ENCODE data around the gene ATP10D. TPM values are rescaled to one million over a fixed set of nuclear protein-coding genes. Genes with fewer than 3 reads are reported as not detected.

The ATP10D gene
- total RNA-seq, 1 experiment from 2014 or later, result 0.84 TPM

DNA sequence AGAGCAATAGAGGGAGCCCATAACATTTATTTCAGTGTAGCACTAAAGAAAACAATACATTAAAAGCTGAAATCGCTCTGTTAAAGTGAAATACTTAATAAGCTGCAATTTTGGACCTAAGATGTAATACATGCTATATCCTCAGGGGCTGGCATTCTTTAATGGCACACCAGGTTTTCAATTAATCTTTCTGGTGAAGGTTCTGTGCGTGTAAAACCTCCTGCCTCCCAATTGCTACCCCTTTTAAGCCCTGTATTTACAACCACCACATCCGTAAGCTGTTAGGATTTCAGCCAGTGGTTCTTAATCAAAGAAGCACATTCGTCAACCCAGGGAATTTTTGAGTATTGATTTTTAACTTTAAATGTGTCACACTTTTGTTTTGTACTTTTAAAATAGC, 14.0 kb upstream of the ATP10D start:
- no peak overlapping the region for H3K9ac ChIP-seq (ENCODE audit: low read length)
- H3K9me2 ChIP-seq (replicated peaks; ENCODE audit: low read length), result no peaks in the 10 kb centered on the region
- intact Hi-C loops (cut with micrococcal nuclease), result no loop called here
- H3K4me3 ChIP-seq (ENCODE audit: low read length), result no peak overlapping the region
- H3K9me3 ChIP-seq (ENCODE audit: low read length), result no peaks in the 10 kb centered on the region
- ChIA-PET CTCF (no interaction called here), POLR2A (ENCODE audit: unreplicated experiment) (no interaction called here)
- H3K36me3 ChIP-seq (ENCODE audit: low read depth, low read length), result no peaks in the 10 kb centered on the region
- ATAC-seq (no peak), DNase-seq (no peak)
- no peak overlapping the region for H3K4me2 ChIP-seq (ENCODE audit: low read length)
- TF ChIP-seq EZH2phosphoT487 (IDR thresholded peaks at IDR 0.05; ENCODE audit: borderline replicate concordance, low read length), result no peak
- TF ChIP-seq, protein P1, sequence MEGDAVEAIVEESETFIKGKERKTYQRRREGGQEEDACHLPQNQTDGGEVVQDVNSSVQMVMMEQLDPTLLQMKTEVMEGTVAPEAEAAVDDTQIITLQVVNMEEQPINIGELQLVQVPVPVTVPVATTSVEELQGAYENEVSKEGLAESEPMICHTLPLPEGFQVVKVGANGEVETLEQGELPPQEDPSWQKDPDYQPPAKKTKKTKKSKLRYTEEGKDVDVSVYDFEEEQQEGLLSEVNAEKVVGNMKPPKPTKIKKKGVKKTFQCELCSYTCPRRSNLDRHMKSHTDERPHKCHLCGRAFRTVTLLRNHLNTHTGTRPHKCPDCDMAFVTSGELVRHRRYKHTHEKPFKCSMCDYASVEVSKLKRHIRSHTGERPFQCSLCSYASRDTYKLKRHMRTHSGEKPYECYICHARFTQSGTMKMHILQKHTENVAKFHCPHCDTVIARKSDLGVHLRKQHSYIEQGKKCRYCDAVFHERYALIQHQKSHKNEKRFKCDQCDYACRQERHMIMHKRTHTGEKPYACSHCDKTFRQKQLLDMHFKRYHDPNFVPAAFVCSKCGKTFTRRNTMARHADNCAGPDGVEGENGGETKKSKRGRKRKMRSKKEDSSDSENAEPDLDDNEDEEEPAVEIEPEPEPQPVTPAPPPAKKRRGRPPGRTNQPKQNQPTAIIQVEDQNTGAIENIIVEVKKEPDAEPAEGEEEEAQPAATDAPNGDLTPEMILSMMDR (conservative IDR thresholded peaks at IDR 0.05; ENCODE audit: low read depth, low read length), result no peak
- TF ChIP-seq EZH2 (IDR thresholded peaks at IDR 0.05; ENCODE audit: low read length, unreplicated experiment), result no peak
- H3K27ac ChIP-seq (ENCODE audit: low read length), result no peak overlapping the region
- H3K79me2 ChIP-seq (ENCODE audit: low read length), result no peaks in the 10 kb centered on the region
- no peaks in the 10 kb centered on the region for H3F3A ChIP-seq (ENCODE audit: low read length, unreplicated experiment)
- H4K20me1 ChIP-seq (ENCODE audit: low read length), result no peaks in the 10 kb centered on the region
- H2AFZ ChIP-seq (ENCODE audit: low read length), result no peak overlapping the region
- no TSS peak for BruUV-seq (replicated peaks)
- no peaks in the 10 kb centered on the region for H3K4me1 ChIP-seq (ENCODE audit: insufficient read depth, low read length)
- no peaks in the 10 kb centered on the region for H3K27me3 ChIP-seq (ENCODE audit: low read length)

DNA sequence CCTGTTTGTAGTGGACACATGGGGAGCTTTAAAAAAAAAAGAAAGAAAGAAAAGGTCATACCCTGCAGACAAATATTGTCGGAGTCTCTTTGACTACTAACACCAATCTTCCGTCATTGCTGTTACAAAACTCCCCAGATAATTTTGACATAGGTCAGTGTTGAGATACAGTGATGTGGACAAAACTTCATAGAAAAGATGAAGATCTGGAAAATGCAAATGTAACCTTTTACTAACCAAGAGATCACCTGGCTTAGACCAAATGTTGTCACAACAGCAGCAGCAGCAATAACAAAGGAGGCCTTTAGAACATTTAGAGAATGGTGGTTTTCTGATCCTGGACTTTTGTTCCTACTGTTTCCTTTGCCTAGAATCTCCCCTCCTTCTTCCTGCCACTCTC, 13.5 kb upstream of the ATP10D start:
- no peaks in the 10 kb centered on the region for H3K79me2 ChIP-seq (ENCODE audit: low read length)
- POLR2A ChIA-PET (ENCODE audit: unreplicated experiment), result no interaction called here
- no peak overlapping the region for H2AFZ ChIP-seq (ENCODE audit: low read length)
- no peaks in the 10 kb centered on the region for H3K9me2 ChIP-seq (replicated peaks; ENCODE audit: low read length)
- H3K36me3 ChIP-seq (ENCODE audit: low read depth, low read length), result no peaks in the 10 kb centered on the region
- CTCF ChIA-PET, result no interaction called here
- no peaks in the 10 kb centered on the region for H3K27me3 ChIP-seq (ENCODE audit: low read length)
- no TSS peak for BruUV-seq (replicated peaks)
- no peak overlapping the region for H3K4me2 ChIP-seq (ENCODE audit: low read length)
- H3F3A ChIP-seq (ENCODE audit: low read length, unreplicated experiment), result no peaks in the 10 kb centered on the region
- no peak overlapping the region for H3K27ac ChIP-seq (ENCODE audit: low read length)
- no peak for TF ChIP-seq EZH2 (IDR thresholded peaks at IDR 0.05; ENCODE audit: low read length, unreplicated experiment)
- no peak for TF ChIP-seq EZH2phosphoT487 (IDR thresholded peaks at IDR 0.05; ENCODE audit: borderline replicate concordance, low read length)
- TF ChIP-seq, protein P1 (conservative IDR thresholded peaks at IDR 0.05; ENCODE audit: low read depth, low read length), result no peak
- H3K4me3 ChIP-seq (ENCODE audit: low read length), result no peak overlapping the region
- no peak overlapping the region for H3K9ac ChIP-seq (ENCODE audit: low read length)
- intact Hi-C loops (cut with micrococcal nuclease), result no loop called here
- H4K20me1 ChIP-seq (ENCODE audit: low read length), result no peaks in the 10 kb centered on the region
- ATAC-seq (no peak), DNase-seq (no peak)
- no peaks in the 10 kb centered on the region for H3K4me1 ChIP-seq (ENCODE audit: insufficient read depth, low read length)
- H3K9me3 ChIP-seq (ENCODE audit: low read length), result no peaks in the 10 kb centered on the region

DNA sequence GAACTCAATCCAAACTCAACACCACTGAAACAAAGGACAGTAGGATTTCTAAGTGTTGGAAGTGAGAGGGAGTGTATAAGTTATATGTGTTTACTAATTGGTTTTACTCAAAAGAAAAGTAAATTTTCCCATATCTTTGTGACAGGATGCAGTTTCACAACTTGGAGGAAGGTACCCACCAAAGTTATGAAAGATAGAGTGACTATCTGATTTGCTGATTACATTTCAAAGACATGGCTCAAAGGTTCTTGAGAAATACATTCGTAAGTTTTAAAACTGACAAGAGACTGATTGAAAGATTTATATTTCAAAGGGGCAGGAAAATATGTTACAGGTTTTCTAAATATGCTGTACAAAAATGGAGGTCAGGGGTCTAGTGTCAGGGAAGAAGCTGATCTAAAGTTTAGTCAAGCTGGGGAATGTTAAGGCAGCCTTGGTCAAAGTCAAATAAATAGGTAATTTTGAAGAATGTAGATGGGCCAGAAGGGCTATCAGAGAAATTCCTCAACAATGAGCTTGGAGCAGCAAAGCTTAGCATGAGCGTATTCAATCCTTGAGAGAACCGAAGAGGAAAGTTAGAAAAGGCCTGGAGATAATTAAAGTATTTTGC, 11.8 kb upstream of the ATP10D start:
- Histone ChIP-seq H2AFZ (ENCODE audit: low read length) (no peak overlapping the region), H3K9me2 (replicated peaks; ENCODE audit: low read length) (no peaks in the 10 kb centered on the region), H3K27me3 (ENCODE audit: low read length) (no peaks in the 10 kb centered on the region), H3K4me2 (ENCODE audit: low read length) (no peak overlapping the region), H3K79me2 (ENCODE audit: low read length) (no peaks in the 10 kb centered on the region), H3K9me3 (ENCODE audit: low read length) (no peaks in the 10 kb centered on the region), H3K27ac (ENCODE audit: low read length) (no peak overlapping the region), H4K20me1 (ENCODE audit: low read length) (no peaks in the 10 kb centered on the region), H3K4me3 (ENCODE audit: low read length) (no peak overlapping the region), H3F3A (ENCODE audit: low read length, unreplicated experiment) (no peaks in the 10 kb centered on the region), H3K9ac (ENCODE audit: low read length) (no peak overlapping the region), H3K36me3 (ENCODE audit: low read depth, low read length) (no peaks in the 10 kb centered on the region), H3K4me1 (ENCODE audit: insufficient read depth, low read length) (no peaks in the 10 kb centered on the region)
- TF ChIP-seq EZH2phosphoT487 (IDR thresholded peaks at IDR 0.05; ENCODE audit: borderline replicate concordance, low read length) (no peak), EZH2 (IDR thresholded peaks at IDR 0.05; ENCODE audit: low read length, unreplicated experiment) (no peak)
- TF ChIP-seq, protein P1 (conservative IDR thresholded peaks at IDR 0.05; ENCODE audit: low read depth, low read length), result no peak
- ATAC-seq, result no peak
- no peak for DNase-seq
- intact Hi-C loops (cut with micrococcal nuclease), result no loop called here
- ChIA-PET CTCF (no interaction called here), POLR2A (ENCODE audit: unreplicated experiment) (no interaction called here)
- no TSS peak for BruUV-seq (replicated peaks)
